ENCODE data around the gene EIF2B4. TPM values are rescaled to one million over a fixed set of nuclear protein-coding genes. Genes with fewer than 3 reads are reported as not detected.
A peak's percentile ranks its signal among the peaks of the same experiment; 100 is the strongest.
"Not testable (repeated sequence)": the region's sequence is repeated elsewhere in the genome, so short reads cannot be mapped to it uniquely, and the experiment has no call there.

The EIF2B4 gene
- total RNA-seq, 2 donors from 2014 or later, result 34.2 to 51.1 TPM

DNA sequence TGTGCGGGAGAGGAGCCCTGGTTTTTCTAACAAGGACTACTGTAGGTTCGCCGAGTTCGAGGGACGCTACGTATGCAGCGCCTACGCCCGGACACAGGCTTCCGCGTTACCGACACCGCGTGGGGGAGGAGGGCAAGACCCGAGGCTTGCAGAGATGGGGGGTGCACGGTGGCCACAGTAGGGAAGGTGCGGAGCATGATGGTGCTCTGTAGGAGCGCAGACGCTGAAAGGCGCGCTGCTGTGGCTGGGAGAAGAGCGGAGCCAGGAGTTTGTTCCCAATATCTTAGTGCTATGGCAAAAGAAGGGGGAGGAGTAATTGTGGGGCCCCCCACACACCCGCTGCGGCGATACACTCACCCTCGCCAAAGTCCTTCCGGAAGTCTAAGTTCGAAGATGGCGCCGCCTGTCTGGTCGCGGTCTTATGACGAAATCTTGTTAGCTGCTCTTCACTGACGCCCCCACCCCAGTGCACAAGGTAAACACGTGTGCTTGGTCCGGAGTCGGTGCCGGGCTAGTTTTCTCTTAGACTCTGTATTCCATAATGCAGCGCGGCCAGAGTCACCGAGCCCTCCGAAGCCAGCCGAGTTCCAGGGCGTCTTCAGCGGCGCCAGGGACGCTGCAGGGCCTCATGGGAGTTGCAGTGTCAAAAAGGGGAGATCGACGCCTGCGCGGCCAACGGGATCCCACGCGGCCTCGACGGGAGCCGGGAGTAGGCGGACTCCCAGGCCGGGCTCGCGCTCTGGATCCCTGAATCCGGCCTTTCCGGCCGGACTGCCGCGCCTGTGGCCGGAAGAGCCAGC lies 13.6 kb downstream of the EIF2B4 start, which contains the start of gene GTF3C2:
Gene GTF3C2 (minus strand): TSS at position 383 of the 800 bp plus-strand sequence. CDS start 13,210 bp downstream, outside the sequence.
- peak; percentile 85 to 91 for DNase-seq (ENCODE audit: low spot score in 2 of 2)
- Mint-ChIP-seq H3K27ac (peak within 1 kb of the TSS; percentile 97 to 99), H3K9me3 (no peaks in the 10 kb centered on the region), H3K36me3 (peaks cover 27 to 28% of the 10 kb centered on the region in 2 donors)
- ATAC-seq, result peak; percentile 83 to 85

DNA sequence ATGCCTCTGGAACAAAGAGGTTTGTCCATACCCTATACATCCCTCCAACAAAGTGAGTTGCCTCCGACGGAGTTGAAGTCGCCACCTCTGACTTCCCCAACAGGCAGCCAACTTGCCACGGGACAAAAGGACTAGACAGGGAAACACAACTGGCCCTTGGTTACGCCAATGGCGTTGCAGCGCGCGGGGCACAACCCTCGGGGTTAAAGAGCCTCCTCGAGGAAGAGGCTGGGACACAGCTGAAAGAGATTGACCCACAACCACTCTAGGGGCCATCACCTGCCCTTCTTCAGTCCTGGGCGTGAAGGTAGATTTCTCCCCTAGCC lies 14.1 kb downstream of the EIF2B4 start:
- Mint-ChIP-seq H3K9me3 (no peaks in the 10 kb centered on the region), H3K27ac (peak overlapping the region; percentile 97 to 99), H3K36me3 (peaks cover 27 to 28% of the 10 kb centered on the region in 2 donors)
- peak; percentile 64 to 72 for DNase-seq (ENCODE audit: low spot score in 2 of 2)
- ATAC-seq, result peak; percentile 51 to 58

DNA sequence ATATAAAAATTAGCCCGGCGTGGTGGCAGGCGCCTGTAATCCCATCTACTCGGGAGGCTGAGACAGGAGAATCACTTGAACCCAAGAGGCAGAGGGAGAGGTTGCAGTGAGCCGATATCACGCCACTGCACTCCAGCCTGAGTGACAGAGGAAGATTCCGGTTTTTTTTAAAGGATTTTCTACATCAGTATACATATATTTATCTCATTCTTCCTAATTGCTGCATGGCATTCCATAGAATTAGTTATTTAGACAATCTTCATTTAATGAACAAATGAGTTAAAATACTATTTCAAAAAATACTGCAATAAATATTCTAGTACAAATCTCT lies 15.6 kb downstream of the EIF2B4 start:
- no peaks in the 10 kb centered on the region for H3K9me3 Mint-ChIP-seq
- ATAC-seq (no peak), DNase-seq (ENCODE audit: low spot score in 2 of 2) (no peak)
- H3K36me3 Mint-ChIP-seq, result peaks cover 27 to 28% of the 10 kb centered on the region in 2 donors
- no peak overlapping the region for H3K27ac Mint-ChIP-seq

DNA sequence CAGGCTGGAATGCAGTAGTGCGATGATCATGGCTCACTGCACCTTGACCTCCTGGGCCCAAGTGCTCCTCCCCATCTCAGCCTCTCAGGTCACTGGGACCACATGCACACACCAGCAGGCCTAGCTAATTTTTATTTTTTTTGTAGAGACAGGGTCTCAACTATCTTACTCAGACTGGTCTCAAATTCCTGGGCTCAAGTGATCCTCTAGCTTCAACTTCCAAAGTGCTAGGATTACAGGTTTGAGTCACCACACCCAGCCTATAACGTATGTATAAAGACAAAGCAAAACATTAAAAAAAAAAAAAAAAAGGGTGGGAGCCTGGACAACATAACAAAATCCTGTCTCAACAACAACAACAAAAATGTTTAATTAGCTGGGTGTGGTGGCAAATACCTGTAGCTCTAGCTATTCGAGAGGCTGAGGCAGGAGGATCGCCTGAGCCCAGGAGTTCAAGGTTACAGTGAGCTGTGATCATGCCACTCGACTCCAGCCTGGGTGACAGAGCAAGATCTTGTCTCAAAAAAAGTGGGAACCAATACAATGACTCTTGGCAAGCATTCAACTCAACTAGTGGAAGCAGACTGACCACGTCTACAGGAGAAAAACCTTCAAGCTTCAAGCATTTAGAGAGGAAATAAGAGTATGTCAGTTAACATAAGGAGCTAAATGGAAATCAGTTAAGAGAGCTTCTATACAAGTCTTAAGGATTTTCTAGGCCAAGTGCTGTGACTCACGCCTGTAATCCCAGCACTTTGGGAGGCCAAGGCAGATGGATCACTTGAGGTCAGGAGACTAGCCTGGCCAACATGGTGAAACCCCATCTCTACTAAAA lies 16.2 kb downstream of the EIF2B4 start:
- ATAC-seq (no peak), DNase-seq (ENCODE audit: low spot score in 2 of 2) (no peak)
- no peak overlapping the region for H3K27ac Mint-ChIP-seq
- H3K36me3 Mint-ChIP-seq, result peaks cover 27 to 28% of the 10 kb centered on the region in 2 donors
- no peaks in the 10 kb centered on the region for H3K9me3 Mint-ChIP-seq

DNA sequence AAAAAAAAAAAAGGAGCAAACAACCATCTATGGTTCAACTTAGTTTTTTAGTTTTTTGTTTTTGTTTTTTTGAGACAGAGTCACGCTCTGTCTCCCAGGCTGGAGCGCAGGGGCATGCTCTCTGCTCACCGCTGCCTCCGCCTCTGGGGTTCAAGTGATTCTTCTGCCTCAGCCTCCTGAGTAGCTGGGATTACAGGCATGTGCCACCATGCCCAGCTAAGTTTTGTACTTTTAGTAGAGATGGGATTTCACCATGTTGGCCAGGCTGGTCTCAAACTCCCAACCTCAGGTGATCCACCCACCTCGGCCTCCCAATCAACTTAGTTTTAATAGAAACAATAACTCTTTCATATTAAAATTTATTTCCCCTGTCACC lies 16.8 kb downstream of the EIF2B4 start:
- H3K36me3 Mint-ChIP-seq, result peaks cover 22 to 23% of the 10 kb centered on the region in 2 donors
- ATAC-seq; H3K27ac Mint-ChIP-seq; DNase-seq (ENCODE audit: low spot score in 2 of 2); H3K9me3 Mint-ChIP-seq: not testable (repeated sequence)

DNA sequence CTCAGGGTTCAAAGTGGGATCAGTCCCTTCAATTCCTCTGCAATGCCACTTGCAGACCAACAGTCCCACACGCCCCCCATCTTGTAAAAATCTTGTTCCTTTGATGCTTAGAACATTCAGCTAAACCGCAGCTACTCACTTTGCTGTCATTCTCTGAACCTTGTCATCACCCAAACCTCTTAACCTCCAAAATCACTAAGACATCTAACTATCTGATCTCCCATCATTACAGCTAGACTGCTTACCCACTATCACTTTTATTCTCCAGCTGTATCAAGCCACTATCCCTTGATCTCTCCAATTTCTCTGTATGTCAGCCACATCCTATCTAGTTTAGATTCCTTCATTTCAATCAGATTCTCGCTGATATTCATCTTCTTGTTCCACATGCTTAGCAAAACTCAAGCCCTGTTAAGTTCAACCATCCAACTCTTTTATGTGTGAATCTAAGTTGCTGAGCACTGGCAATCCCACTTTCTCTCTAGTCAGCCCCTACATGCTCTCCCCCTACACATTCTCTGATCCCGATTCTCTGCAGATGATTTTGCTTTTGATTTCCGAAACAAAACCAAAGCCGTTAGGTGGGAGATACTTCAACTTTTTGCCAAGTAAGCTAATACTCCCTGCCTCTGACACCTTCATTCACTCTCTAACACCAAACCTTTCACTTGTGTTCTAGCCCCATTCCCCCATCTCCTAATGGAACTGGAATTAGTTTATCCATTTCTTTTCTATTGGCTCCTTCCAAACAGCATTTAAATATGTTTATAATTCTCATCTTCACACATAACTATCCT lies 18.1 kb downstream of the EIF2B4 start:
- H3K36me3 Mint-ChIP-seq, result peaks cover 15% of the 10 kb centered on the region in 2 donors
- H3K9me3 Mint-ChIP-seq, result no peaks in the 10 kb centered on the region
- ATAC-seq (peak; percentile 12 to 17), DNase-seq (ENCODE audit: low spot score in 2 of 2) (no peak)
- peak overlapping the region in 1 of 2 donors; percentile 2 for H3K27ac Mint-ChIP-seq

DNA sequence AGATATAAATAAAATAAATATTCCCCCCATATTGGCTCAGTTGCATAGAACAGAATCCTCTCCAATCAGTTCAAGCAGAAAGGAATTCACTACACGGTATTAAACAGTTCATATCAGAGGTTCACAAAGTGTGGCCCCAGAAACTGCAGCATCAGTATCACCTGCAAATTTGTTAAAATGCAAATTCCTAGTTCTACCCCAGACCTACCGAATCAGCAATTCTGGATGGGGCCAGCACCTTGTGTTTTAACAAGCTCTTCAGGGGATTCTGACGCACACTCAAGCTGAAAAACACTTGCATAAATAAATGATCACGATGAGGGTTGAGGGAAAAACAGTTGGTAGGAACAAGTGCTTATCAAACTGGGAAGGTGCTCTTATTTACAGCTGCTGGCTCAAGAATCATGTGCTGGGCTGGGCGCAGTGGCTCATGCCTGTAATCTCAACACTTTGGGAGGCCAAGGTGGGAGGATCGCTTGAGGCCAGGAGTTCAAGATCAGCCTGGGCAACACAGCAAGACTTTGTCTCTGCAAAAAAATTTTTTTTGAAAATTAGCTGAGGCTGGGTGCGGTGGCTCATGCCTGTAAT lies 19.9 kb downstream of the EIF2B4 start:
- no peak for ATAC-seq
- no peak for DNase-seq (ENCODE audit: low spot score in 2 of 2)
- Mint-ChIP-seq H3K36me3 (no peaks in the 10 kb centered on the region), H3K9me3 (no peaks in the 10 kb centered on the region), H3K27ac (no peak overlapping the region)

DNA sequence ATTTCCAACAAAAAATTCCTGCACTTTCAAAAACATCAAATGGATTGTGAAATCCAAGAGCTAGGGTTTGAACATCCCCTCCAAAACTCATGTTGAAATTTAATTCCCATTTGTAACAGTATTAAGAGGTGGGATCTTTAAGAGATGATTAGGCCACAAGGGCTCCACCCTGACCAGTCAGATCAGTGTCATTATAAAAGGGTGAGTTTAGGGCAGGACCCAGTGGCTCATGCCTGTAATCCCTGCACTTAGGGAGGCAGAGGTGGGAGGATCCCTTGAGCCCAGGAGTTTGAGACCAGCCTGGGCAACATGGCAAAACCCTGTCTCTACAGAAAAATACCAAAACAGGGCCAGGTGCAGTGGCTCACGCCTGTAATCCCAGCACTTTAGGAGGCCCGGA lies 22.5 kb downstream of the EIF2B4 start:
- ATAC-seq (no peak), DNase-seq (ENCODE audit: low spot score in 2 of 2) (no peak)
- H3K27ac Mint-ChIP-seq, result no peak overlapping the region
- H3K36me3 Mint-ChIP-seq, result peaks cover 0 to 5% of the 10 kb centered on the region in 2 donors
- no peaks in the 10 kb centered on the region for H3K9me3 Mint-ChIP-seq

DNA sequence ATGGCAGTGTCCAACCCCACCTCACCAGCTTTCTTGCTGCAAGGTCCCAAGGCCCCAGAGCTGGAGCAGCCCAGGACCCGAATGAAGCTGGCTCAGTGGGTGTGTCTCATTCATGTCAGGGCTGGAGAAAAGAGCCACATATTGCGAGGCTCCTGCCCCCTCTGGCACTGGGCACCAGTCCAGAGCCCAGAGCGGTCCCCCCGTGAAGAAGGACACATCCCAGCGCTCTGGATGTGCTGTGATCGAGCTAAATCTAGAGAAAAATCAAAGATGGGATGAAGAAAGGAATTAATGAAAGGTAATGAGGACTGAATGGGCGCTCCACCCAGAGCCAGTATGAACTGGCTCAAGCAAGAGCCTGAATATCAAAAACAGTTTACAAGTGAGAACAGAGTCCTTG lies 34.0 kb downstream of the EIF2B4 start:
- ATAC-seq (no peak), DNase-seq (ENCODE audit: low spot score in 2 of 2) (no peak)
- Mint-ChIP-seq H3K9me3 (no peaks in the 10 kb centered on the region), H3K27ac (peak overlapping the region in 1 of 2 donors; percentile 29), H3K36me3 (peaks cover 0 to 11% of the 10 kb centered on the region in 2 donors)

DNA sequence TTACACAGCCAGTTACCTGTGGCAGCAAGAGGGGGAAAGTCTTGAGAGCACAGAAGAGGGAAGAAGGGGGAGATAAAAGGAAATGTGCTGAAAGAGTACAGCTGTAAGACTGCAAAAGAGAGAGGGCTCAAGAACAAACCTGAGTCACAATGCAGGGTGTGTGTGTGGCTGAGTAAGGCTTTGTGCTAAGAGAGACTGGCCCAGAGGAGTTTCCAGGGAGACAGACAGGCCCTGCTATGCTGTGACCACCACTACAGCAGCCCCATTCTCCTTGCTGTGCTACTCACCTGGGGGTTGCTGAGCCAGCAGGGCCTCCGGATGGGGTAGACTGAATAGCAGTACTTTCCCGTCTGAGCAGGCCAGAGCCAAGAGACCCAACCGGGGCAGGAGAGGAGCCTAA lies 34.8 kb downstream of the EIF2B4 start:
- Mint-ChIP-seq H3K9me3 (no peaks in the 10 kb centered on the region), H3K36me3 (peaks cover 0 to 2% of the 10 kb centered on the region in 2 donors), H3K27ac (peak overlapping the region; percentile 29 to 41)
- ATAC-seq (no peak), DNase-seq (ENCODE audit: low spot score in 2 of 2) (no peak)

DNA sequence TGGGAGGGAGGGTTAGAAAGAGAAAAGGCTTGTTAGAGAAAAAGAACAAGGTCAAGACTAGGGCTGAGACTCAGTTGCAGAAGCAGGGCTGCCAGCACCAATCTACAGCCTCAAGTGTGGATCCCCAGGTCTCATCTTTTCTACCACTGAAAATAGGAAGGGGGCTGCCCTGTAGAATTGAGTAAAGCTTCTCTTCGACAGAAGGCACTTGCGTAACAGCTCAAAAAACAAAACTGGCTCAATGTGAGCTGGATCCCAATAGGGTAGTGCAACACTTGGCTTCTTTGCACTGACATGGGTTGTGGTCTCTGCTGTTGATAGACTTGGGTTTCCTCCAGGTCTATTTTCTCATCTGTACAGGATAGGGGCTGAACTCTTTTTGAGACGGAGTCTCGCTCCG lies 45.4 kb downstream of the EIF2B4 start:
- Mint-ChIP-seq H3K9me3 (no peaks in the 10 kb centered on the region), H3K27ac (peak overlapping the region in 1 of 2 donors; percentile 98), H3K36me3 (peaks cover 11 to 17% of the 10 kb centered on the region in 2 donors)
- DNase-seq (ENCODE audit: low spot score in 2 of 2), result no peak
- no peak for ATAC-seq

DNA sequence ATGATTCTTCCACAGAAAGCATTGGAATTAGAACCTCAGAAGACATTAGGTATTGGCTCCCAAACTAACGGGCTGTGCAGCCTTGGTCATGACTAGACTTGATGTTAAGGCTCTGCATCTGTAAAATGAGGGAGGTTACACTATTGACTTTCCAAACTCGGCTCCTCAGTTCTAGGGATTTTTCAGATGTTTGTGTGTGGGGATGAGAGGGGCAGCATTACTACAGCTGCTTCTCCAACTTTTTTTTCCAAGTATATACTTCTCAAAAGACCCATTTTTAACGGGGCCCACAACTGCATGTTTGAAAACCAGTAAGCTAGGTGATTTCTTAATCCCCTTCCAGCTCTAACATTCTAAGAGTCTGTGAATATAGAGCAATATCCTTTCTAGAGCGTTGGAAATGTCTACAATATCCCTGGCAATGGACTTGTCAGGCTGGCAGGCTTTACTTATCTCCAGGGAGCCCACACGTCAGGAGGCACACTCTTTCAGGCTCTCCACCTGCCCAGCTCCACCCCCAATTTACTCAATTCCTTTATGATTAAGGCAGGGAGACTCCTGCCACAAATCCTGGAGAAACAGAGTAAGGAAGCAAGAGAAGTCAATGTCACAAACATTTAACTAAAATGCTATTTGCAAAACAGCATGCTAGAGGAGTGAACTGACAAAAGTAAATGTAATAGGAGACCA lies 46.4 kb downstream of the EIF2B4 start:
- Mint-ChIP-seq H3K36me3 (peaks cover 11 to 17% of the 10 kb centered on the region in 2 donors), H3K27ac (peak overlapping the region; percentile 97 to 98), H3K9me3 (no peaks in the 10 kb centered on the region)
- no peak for ATAC-seq
- DNase-seq (ENCODE audit: low spot score in 2 of 2), result no peak

DNA sequence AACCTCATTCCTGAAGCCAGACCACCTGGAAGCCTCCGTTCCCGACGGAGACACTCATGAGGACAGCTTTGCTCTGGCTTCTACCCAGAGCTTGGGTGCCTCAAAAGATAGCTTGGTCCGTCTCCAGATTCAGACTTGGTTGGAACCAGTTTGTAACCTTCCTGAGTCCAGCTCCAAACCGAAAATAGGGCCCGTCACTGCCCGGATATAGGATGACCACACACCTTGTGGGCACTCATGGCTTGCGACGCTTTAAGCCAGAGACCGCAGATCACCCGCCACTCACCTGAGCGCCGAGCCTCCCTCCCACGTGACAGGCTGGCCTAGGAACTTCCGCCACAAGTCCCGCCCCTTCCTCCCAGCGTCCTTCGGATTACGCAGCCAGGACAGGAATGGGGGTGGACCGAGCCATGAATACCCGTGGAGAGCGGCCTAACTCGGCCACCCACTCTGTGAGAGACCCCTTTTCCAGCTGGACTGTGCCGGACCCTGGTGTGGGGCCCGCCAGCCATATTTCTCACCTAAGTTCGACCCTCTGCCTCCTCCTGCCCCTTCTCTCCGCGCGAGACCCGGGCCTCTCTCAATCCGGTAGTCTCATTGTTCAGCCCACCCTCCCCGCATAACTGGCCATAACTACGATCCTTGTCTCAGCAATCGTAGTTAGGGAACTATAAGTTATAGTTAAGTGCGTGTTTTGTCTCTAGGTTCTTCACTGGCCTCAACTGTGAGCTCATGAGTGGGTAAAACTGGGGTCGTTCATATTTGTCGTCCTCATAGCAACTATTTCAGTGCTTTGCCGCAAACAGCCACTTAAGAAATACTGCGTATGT lies 47.2 kb downstream of the EIF2B4 start, which contains the start of gene MPV17:
Gene MPV17 (minus strand): TSS at position 332 of the 830 bp plus-strand sequence. CDS start 580 bp downstream, outside the sequence.
- Mint-ChIP-seq H3K36me3 (peaks cover 11 to 17% of the 10 kb centered on the region in 2 donors), H3K9me3 (no peaks in the 10 kb centered on the region), H3K27ac (peak within 1 kb of the TSS; percentile 97 to 98)
- DNase-seq (ENCODE audit: low spot score in 2 of 2) (peak; percentile 84 to 91), ATAC-seq (peak; percentile 96 to 98)

DNA sequence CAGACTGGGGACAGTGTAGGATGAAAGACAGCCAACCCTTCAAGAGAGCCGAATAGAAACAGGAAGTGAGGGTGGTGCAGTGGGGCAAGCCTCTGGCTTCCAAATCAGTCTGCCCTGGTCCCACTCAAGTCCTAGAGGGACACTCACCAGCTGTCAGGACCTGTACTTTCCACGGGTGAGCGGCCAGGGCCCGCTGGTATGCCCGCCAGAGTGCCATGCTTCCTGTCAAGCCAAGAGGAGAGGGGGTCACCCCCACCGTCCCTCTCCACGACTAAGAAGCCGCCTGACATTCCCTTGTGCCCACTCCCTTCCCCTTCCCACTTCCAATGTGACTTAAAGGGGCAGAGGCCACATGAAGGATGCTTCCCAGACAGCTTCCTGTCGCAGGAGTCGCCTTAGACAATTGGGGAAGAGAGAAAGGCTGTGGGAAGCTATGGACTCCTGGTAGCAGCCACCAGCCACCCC lies 47.8 kb downstream of the EIF2B4 start:
- DNase-seq (ENCODE audit: low spot score in 2 of 2) (peak in 1 of 2 donors; percentile 57), ATAC-seq (peak; percentile 7 to 11)
- peak overlapping the region; percentile 97 to 98 for H3K27ac Mint-ChIP-seq
- H3K36me3 Mint-ChIP-seq, result peaks cover 11 to 17% of the 10 kb centered on the region in 2 donors
- no peaks in the 10 kb centered on the region for H3K9me3 Mint-ChIP-seq

Data from activated naive CD4-positive, alpha-beta T cell treated with anti-CD3 and anti-CD28 coated beads, Interleukin-2, amount 50 U/mL, for 72 hours (primary cell).